ENCODE data around the gene NETO1. TPM values are rescaled to one million over a fixed set of nuclear protein-coding genes. Genes with fewer than 3 reads are reported as not detected.

The NETO1 gene
- total and polyA plus RNA-seq, 2 of the 13 experiments (the other 11 are each of a cell fraction or from before 2014, with no cell fraction given): not detected

GRCh38 chr18:72697706-72698105 is 170.1 kb downstream of the NETO1 start:
- no peak for FAIRE-seq
- CTCF ChIA-PET (ENCODE audit: low intra/inter-chr PET ratio, low total read pairs): no interaction called here

More at GRCh38 chr18:72697706-72698105, 170.1 kb downstream of the NETO1 start:
- in situ Hi-C loops (cut with HindIII; ENCODE audit: extremely low pct_ligation_motif_present, low pct_unique_long_range_greater_than_20kb): no loop called here
- intact Hi-C loops (cut with micrococcal nuclease; ENCODE audit: unreplicated experiment): no loop called here
- Histone ChIP-seq H3K79me2 (ENCODE audit: insufficient read depth, low read length) (no peaks in the 10 kb centered on the region), H3K27me3 (ENCODE audit: control insufficient read depth in 1 of 2, insufficient read depth in 2 of 2, low read length in 2 of 2) (peaks cover 0 to 3% of the 10 kb centered on the region in 2 experiments; a peak in 2 of 5 replicates), H4K20me1 (ENCODE audit: insufficient read depth, low read length) (no peaks in the 10 kb centered on the region), H3K36me3 (replicated peaks in 1 of 2; ENCODE audit: control insufficient read depth in 1 of 2, insufficient read depth in 2 of 2, low read length in 2 of 2) (no peaks in the 10 kb centered on the region), H3K9ac (ENCODE audit: insufficient read depth, low read depth, low read length) (no peak overlapping the region), H3K4me3 (replicated peaks in 1 of 3; ENCODE audit: insufficient read depth in 1 of 3, low read depth in 2 of 3, low read length in 3 of 3) (no peak overlapping the region), H3K4me1 (ENCODE audit: insufficient read depth, low read length) (no peaks in the 10 kb centered on the region), H3K27ac (ENCODE audit: extremely low read length, insufficient read depth, low read length) (no peak overlapping the region), H3K4me2 (ENCODE audit: low read depth, low read length) (no peak overlapping the region), H2AFZ (ENCODE audit: low read length) (no peak overlapping the region), H3K9me3 (ENCODE audit: low read length) (no peaks in the 10 kb centered on the region)
- ATAC-seq: no peak
- BruUV-seq (replicated peaks): no TSS peak
- TF ChIP-seq, protein P1, sequence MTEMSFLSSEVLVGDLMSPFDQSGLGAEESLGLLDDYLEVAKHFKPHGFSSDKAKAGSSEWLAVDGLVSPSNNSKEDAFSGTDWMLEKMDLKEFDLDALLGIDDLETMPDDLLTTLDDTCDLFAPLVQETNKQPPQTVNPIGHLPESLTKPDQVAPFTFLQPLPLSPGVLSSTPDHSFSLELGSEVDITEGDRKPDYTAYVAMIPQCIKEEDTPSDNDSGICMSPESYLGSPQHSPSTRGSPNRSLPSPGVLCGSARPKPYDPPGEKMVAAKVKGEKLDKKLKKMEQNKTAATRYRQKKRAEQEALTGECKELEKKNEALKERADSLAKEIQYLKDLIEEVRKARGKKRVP (CRISPR knock-in tag; IDR thresholded peaks at IDR 0.05): no peak
- TF ChIP-seq BCL6 (CRISPR knock-in tag; IDR thresholded peaks at IDR 0.05): no peak
- TF ChIP-seq MEF2D (CRISPR knock-in tag; IDR thresholded peaks at IDR 0.05): no peak
- no peak for TF ChIP-seq ZNF337 (CRISPR knock-in tag; IDR thresholded peaks at IDR 0.05; ENCODE audit: borderline replicate concordance, low read depth)
- TF ChIP-seq USF2 (IDR thresholded peaks at IDR 0.05; ENCODE audit: low read depth, low read length): no peak
- TF ChIP-seq USF2 (CRISPR knock-in tag; IDR thresholded peaks at IDR 0.05; ENCODE audit: borderline replicate concordance): no peak
- no peak for TF ChIP-seq ZNF225 (CRISPR knock-in tag; IDR thresholded peaks at IDR 0.05)
- TF ChIP-seq BCLAF1 (IDR thresholded peaks at IDR 0.05): no peak
- TF ChIP-seq SIX4 (CRISPR knock-in tag; IDR thresholded peaks at IDR 0.05): no peak
- 15% methylated on average over 6 of the region's 6 CpGs for WGBS (ENCODE audit: low lambda C conversion rate)
- POLR2A ChIA-PET: no interaction called here
- no peak for DNase-seq (ENCODE audit: low spot score)

All from HepG2 (cell line).